ENCODE results near the gene C5AR1. TPM values are rescaled to one million over a fixed set of nuclear protein-coding genes. Genes with fewer than 3 reads are reported as not detected.

Gene C5AR1
- total RNA-seq, 4 donors from 2014 or later = 1.2 to 2.4 (median 1.5) TPM

- TF ChIP-seq POLR2A (IDR thresholded peaks at IDR 0.05) (no peak), POLR2AphosphoS5 (IDR thresholded peaks at IDR 0.05) (no peak), CTCF (IDR thresholded peaks at IDR 0.05) (no peak), EP300 (IDR thresholded peaks at IDR 0.05) (no peak)
- Histone ChIP-seq H3K4me3 (no peak overlapping the region), H3K27ac (peak overlapping the region; percentile 26), H3K9me3 (no peaks in the 10 kb centered on the region), H3K4me1 (no peaks in the 10 kb centered on the region), H3K27me3 (no peaks in the 10 kb centered on the region), H3K36me3 (peaks cover 92% of the 10 kb centered on the region)
- WGBS = 82% methylated on average over 6 of the region's 10 CpGs
- no peak for DNase-seq (ENCODE audit: low spot score in 2 of 2)
These were observed 60.5 kb downstream of the C5AR1 start for GRCh38 chr19:47370045-47370611.

- DNase-seq (ENCODE audit: low spot score in 2 of 2) = no peak
- no peak overlapping the region for H3K27ac ChIP-seq
- TF ChIP-seq POLR2AphosphoS5 (IDR thresholded peaks at IDR 0.05) (no peak), POLR2A (IDR thresholded peaks at IDR 0.05) (no peak), CTCF (IDR thresholded peaks at IDR 0.05) (no peak), EP300 (IDR thresholded peaks at IDR 0.05) (no peak)
- H3K4me1 ChIP-seq = no peaks in the 10 kb centered on the region
- H3K9me3 ChIP-seq = no peaks in the 10 kb centered on the region
- H3K4me3 ChIP-seq = no peak overlapping the region
- peaks cover 92% of the 10 kb centered on the region for H3K36me3 ChIP-seq
- 96% methylated on average over 9 of the region's 9 CpGs for WGBS
- no peaks in the 10 kb centered on the region for H3K27me3 ChIP-seq
These were observed 61.6 kb downstream of the C5AR1 start for GRCh38 chr19:47371261-47371660.

Other genes with a start within 250 kb of the C5AR1 start
- gene ZC3H4, start 196.1 kb upstream of the C5AR1 start, total RNA-seq = 10 to 100 TPM; 24.2 to 42.8 (median 31.7) TPM
- 10 to 100 TPM; 22.4 to 51.9 (median 44.7) TPM for gene SAE1, start 179.0 kb upstream of the C5AR1 start, total RNA-seq
- 10 to 100 TPM in 2 of 4 donors, 1 to 10 TPM in 2; 5.6 to 13.6 (median 9.7) TPM for gene BBC3, start 78.7 kb upstream of the C5AR1 start, total RNA-seq
- gene CCDC9, start 53.3 kb upstream of the C5AR1 start, total RNA-seq = 10 to 100 TPM; 24.6 to 33.2 (median 27.4) TPM
- gene INAFM1, start 35.0 kb upstream of the C5AR1 start, total RNA-seq = 10 to 100 TPM in 2 of 4 donors, 1 to 10 TPM in 2; 6.6 to 13.5 (median 10.6) TPM
- gene C5AR2, start 22.3 kb downstream of the C5AR1 start, total RNA-seq = 1 to 10 TPM in 2 of 4 donors, under 1 TPM in 2; 0.68 to 3.1 (median 1.5) TPM
- gene DHX34, start 39.5 kb downstream of the C5AR1 start, total RNA-seq = 10 to 100 TPM; 21.6 to 32.2 (median 25.3) TPM
- gene MEIS3, start 109.7 kb downstream of the C5AR1 start, total RNA-seq = 1 to 10 TPM; 1.6 to 5.5 (median 3.1) TPM
- gene SLC8A2, start 162.0 kb downstream of the C5AR1 start, total RNA-seq = 1 to 10 TPM in 1 of 4 donors, under 1 TPM in 2, not detected in 1; 0.26 to 1.2 (median 0.38) TPM
- 10 to 100 TPM in 1 of 4 donors, 1 to 10 TPM in 3; 4.3 to 16.3 (median 5.9) TPM for gene KPTN, start 174.4 kb downstream of the C5AR1 start, total RNA-seq
- gene NAPA, start 205.2 kb downstream of the C5AR1 start, total RNA-seq = 100 to 1,000 TPM; 170 to 232 (median 193) TPM

Measured in suprapubic skin (tissue), 4 donors.